ENCODE measurements around the gene NPLOC4.
"Not testable (repeated sequence)": the region's sequence is repeated elsewhere in the genome, so short reads cannot be mapped to it uniquely, and the experiment has no call there.

The NPLOC4 gene

GRCh38 chr17:81682565-81683207 is 45.8 kb upstream of the NPLOC4 start:
- DNase-seq (ENCODE audit: low spot score): no peak
- in situ Hi-C loops (cut with MboI; ENCODE audit: low sequenced_read_pairs, unreplicated experiment): no loop called here
- no peak for TF ChIP-seq CTCF (IDR thresholded peaks at IDR 0.05; ENCODE audit: borderline replicate concordance, control extremely low read depth, extremely low read depth, insufficient read depth, missing control alignments)

GRCh38 chr17:81681672-81682071 is 44.8 kb upstream of the NPLOC4 start:
- no peak for TF ChIP-seq CTCF (IDR thresholded peaks at IDR 0.05; ENCODE audit: borderline replicate concordance, control extremely low read depth, extremely low read depth, insufficient read depth, missing control alignments)
- DNase-seq (ENCODE audit: low spot score): no peak
- in situ Hi-C loops (cut with MboI; ENCODE audit: low sequenced_read_pairs, unreplicated experiment): no loop called here

GRCh38 chr17:81680150-81680549 is 43.2 kb upstream of the NPLOC4 start:
- no peak for TF ChIP-seq CTCF (IDR thresholded peaks at IDR 0.05; ENCODE audit: borderline replicate concordance, control extremely low read depth, extremely low read depth, insufficient read depth, missing control alignments)
- in situ Hi-C loops (cut with MboI; ENCODE audit: low sequenced_read_pairs, unreplicated experiment): no loop called here
- DNase-seq (ENCODE audit: low spot score): no peak

GRCh38 chr17:81676906-81677305 is 40.0 kb upstream of the NPLOC4 start:
- no peak for TF ChIP-seq CTCF (IDR thresholded peaks at IDR 0.05; ENCODE audit: borderline replicate concordance, control extremely low read depth, extremely low read depth, insufficient read depth, missing control alignments)
- in situ Hi-C loops (cut with MboI; ENCODE audit: low sequenced_read_pairs, unreplicated experiment): no loop called here
- DNase-seq (ENCODE audit: low spot score): no peak

- in situ Hi-C loops (cut with MboI; ENCODE audit: low sequenced_read_pairs, unreplicated experiment); DNase-seq (ENCODE audit: low spot score): not testable (repeated sequence)
- TF ChIP-seq CTCF (IDR thresholded peaks at IDR 0.05; ENCODE audit: borderline replicate concordance, control extremely low read depth, extremely low read depth, insufficient read depth, missing control alignments): peak; percentile 34
Observed at GRCh38 chr17:81675515-81676221, 38.8 kb upstream of the NPLOC4 start.

- no peak for TF ChIP-seq CTCF (IDR thresholded peaks at IDR 0.05; ENCODE audit: borderline replicate concordance, control extremely low read depth, extremely low read depth, insufficient read depth, missing control alignments)
Observed at GRCh38 chr17:81673561-81674258, 36.8 kb upstream of the NPLOC4 start.

More at GRCh38 chr17:81673561-81674258, 36.8 kb upstream of the NPLOC4 start:
- DNase-seq (ENCODE audit: low spot score): no peak
- in situ Hi-C loops (cut with MboI; ENCODE audit: low sequenced_read_pairs, unreplicated experiment): no loop called here
